Activated CD4-positive, alpha-beta T cell treated with anti-CD3 and anti-CD28 coated beads, Interleukin-2, amount 50 U/mL, for 24 hours (primary cell): ENCODE measurements around the gene WNT7B.

Experiments used
- DNase-seq, 2 donors: peaks; one replicate each; pipeline ENCODE4 v3.0.0-alpha.2; 2020; ENCODE audit warnings: low read depth in 1 of 2, low spot score in 1 of 2

Gene WNT7B

DNA sequence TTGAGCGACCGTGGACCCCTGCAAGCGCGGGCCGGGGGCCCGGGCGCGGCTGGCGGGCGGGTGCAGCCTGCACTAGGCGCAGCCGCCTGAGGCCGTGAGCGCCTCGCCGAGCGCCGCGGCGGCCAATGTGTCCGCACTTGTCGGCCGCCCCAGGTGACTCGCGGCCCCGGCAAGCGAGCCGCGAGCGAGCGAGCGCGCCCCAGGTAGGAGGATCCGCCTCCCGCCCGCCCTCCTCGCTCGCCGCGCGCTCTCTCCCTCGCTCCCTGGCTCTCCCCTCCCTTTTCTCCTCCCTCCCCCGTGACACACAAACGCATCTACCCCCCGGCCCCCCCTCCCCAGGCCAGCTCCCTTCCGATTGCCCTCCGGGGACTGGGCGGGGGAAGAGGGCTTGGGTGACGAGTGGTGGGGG lies at the start of gene WNT7B:
TSS of gene WNT7B (minus strand) at position 160 of the 409 bp plus-strand sequence. CDS start 408 bp downstream, outside the sequence.
- no peak for DNase-seq

DNA sequence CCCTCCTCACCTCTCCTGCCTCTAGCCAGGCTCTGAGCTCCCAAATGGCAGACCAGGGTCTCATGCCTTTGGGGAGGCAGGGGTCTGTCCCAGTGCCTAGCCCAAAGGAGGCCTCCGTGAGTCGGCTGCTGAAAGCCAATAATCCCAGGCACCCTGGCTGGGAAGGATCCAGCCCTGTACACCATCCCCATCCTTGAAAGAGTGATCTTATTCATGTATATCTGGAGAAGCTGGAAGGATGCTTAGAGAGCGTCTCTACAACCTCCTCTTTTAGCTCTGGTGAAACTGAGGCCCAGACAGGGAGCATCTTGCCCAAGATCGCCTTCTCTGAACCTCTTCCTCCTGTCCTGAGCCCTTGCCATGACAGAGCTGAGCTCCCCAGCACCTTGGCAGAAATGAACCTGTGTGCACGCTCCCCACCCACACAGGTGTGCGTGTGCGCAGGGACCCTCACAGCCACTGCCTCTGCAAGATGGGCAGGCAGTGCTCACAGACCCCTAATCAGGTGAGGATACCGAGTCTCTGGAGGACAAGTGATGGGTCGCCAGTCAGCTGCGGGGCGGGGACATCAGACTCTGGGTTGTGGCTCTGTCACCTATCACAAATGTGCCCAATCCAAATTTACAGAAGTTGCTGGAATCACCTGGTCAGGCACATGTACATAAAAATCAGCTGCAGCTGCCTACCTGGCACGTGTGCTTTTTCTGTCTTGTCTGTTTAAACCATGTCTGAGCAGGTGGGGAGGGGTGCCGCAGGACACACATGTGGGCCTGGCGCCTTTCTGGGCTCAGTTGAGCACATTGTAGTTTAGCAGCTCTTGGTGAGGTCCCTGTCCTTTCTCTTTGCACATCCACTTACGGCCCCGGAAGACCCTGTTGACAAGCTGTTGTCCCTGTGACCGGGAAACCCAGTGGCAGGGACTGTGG lies 49.3 kb upstream of the WNT7B start:
- DNase-seq, result no peak

DNA sequence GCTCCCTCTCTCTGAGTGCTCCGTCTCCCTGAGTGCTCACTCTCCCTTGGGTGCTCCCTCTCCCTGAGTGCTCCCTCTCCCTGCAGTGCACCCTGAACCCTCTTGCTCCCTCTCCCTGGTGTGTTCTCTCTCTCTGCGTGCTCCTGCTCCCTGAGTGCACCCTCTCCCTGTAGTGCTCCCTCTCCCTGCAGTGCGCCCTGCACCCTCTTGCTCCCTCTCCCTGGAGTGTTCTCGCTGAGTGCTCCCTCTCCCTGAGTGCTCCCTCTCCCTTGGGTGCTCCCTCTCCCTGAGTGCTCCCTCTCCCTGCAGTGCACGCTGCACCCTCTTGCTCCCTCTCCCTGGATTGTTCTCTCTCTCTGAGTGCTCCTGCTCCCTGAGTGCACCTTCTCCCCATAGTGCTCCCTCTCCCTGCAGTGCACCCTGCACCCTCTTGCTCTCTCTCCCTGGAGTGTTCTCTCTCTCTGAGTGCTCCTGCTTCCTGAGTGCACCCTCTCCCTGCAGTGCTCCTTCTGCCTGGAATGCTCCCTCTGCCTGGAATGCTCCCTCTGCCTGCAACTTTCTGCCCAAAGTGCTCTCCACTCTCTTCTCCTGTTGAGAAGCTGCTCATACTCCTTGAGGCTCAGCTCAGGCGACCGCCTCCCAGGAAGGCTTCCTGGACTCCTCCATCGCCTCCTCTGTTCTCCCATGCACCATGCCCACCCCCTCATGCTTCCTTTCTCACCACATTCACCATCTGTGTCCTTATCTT lies 48.4 kb upstream of the WNT7B start:
- no peak for DNase-seq

DNA sequence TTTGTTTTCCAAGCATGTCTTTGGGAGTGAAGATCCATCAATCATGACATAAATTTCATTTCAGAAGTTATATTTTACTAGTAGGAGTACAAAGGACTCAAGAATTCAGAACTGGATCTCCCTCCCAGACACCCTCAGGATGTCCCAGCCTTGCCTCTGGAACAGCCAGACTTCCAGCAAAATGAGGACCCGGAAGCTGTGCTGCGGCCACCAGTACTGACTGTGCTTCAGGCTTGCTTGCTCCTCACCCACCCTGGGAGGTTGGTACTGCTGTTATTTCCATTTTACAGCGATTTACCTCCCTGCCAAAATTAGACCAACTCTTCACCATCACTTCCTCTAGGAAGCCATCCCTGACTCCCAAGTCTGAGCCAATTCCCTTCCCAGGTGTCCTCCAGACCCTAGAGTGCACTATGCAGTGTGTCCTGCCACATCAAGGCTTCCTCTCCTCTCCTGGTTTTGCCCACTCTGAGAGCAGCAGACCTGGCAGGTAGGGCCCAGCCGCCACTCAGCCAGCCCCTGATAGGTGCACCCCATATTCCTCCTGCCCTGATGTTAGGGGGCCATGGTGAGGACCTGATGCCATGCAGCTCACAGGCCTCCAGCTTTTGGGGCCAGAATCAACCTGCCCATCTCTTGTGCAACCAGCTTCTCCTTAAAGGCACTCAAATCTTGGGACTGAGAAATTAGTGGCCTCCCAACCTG lies 47.3 kb upstream of the WNT7B start:
- DNase-seq, result no peak

DNA sequence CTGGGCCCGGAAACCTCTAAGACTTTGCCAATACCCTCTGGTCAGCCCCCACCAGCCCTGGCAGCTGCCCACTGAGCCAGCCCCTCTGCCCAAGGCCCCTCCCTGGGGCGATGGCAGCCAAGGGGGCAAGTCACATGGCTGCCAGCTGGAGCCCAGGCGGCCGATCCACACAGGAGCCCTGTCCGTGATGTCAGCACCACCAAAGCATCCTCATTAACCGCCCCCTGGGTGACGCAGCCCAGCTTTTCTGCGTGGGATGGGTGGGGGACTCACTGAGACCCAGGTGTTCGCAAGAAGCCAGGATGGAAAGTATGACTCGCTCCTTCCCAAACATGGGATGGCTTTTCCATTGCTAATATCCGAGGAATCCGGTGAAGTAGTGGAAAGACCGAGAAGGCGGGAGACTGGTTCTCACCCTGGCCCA lies 46.6 kb upstream of the WNT7B start:
- no peak for DNase-seq

DNA sequence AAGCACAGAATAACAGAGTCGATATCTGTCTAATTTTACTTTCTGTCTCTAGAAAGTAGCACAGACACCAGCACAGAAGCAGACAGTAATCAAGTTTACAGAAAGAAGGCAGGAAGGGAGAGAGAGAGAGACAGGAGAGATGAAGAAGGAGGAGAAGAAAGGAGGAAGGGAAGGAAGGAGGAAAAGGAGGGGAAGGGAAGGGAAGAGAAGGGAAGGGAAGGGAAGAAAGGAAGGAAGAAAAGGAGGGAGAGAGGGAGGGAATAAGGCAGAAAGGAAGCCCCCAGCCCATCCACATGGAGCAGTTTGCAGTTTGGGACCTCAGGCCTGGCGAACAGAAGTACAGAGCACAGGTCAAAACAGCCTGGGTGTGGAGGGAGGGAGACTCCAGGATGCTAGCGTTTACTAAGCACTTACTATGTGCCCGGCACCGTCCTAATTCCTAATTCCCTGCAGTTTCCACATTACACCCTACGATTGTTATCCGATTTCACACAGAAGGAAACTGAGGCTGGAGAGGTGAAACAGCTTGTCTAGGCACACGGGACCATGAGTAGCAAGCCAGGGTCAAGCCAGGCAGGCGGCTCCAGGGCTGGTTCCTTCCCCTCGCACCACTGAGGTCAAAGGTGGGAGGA lies 46.0 kb upstream of the WNT7B start:
- no peak for DNase-seq

DNA sequence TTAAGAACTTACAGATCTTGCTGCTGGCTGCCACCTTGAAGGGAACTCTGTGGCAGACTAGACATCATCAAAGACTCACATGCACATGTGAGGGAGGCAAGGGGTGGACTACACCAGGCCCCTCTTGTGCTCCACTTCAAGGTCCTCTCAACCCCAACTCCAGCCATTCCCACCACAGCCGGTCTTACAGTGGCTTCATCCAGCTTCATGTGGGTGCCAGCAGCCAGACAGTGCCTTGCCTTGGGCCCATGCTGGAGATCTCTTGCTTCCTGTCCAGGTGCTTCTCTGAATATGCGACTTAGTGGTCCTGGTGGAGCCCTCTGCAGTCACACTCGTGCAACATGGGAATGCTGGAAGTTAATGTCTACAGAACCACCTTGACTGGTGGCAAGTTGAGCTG lies 44.6 kb upstream of the WNT7B start:
- DNase-seq, result no peak

DNA sequence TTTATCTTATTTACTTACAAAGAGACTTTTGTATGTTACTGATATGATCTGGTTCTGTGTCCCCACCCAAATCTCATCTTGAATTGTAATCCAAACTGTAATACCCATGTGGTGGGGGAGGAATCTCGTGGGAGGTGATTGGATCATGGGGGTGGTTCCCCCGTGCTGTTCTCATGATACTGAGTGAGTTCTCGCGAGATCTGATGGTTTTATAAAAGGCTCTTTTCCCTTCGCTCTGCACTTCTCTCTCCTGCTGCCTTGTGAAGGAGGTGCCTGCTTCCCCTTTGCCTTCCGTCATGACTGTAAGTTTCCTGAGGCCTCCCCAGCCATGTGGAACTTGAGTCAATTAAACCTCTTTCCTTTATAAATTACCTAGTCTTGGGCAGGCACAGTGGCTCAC lies 42.4 kb upstream of the WNT7B start:
- DNase-seq, result no peak

DNA sequence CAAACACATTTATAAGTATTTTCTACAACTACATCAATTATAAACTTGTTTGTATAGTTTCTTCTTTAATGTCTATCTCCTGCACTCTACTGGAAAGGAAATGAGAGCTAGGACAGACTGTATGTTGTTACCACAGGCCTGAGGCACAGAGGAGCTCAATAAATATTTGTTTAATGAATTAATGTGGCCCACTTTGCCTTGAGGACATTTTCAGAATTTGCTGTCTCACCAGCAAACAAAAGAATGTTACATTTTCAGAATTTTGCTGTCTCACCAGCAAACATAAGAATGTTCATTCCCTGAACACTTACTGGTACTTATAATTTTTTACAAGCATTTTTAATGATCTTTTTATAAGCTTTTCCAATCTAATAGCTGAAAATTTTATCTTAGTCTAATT lies 41.9 kb upstream of the WNT7B start:
- no peak for DNase-seq

DNA sequence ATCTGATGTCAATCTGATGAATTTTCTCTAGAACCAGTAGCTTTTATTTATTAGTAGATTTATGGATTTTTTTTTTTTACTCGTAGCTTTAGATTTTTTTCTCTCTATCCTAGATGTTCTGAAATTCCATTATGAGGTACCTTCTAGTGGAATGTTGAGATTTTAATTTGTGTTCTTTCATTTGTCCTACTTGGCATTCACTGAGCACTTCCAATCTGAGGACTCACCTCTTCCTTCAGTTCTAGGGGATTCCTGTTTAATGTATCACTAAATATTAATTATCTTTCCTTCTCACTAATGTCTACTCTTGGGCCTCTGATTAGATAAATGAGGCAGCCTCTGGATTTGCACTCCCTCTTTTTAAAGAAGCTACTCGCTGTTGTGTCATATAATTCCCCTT lies 40.2 kb upstream of the WNT7B start:
- no peak for DNase-seq

DNA sequence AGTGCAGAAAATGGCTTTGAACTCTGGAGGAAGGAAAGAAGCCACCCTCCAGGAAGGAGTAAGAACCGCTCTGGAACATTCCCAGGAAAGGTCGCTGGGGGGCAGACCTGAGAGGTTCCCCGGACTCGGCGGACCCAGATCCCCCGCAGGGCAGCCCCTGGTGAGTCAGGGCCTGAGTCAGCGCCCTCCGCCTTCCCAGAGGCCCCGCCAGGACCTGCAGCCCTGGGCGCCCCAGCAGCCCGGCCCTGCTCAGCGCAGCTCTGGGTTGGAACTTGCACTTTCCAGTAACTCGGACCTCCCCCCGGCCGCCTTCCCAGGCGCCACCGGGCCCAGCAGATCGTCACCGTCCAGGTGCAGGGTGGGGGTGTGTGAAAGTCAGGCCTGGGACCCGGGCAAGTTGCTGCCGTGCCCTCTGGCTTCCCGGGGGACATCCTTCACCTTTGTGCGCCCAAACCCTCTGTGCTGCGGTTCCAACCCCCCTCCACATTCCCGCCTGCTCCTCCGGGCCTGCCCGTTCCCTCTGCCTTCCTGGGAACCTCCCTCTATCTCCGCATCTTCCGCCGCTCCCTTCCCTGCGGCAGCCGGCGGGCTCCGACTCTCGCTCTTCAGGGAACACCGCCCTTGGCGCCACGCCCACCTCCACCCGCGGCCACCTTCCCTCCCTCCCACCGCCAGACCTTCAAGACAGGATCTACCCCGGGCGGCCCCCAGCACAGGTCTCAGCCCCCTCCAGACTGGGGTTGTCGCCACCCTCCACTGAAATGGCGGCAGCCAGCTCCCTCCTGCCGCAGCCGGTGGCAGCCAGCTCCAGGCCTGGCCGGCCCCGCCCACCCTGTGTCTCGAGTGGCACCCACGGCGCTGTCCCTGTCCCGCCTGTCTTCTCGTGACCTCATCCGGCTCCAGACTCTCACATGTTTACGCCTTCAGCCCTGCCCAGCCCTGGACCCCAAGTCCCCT lies 36.8 kb upstream of the WNT7B start:
- peak; percentile 82 to 90 for DNase-seq

DNA sequence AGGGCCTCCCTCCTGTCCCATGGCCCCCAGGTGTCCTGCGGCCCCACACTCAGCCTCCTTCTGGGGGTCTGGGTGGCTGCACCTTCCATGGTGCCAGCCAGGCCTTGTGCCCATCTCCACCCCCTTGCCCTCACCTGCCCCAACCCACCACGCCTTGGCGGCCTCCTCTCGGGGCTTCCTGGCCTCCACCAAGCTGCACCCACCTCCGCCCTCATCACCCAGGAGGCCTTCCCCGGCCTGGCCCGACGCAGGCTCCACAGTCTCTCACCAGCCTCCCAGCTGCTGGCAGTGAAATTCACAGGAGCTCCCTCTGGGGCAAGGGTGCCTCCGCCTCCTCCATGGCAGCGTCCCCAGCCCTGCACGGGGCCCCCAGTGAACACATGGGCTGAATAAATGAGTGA lies 35.9 kb upstream of the WNT7B start:
- no peak for DNase-seq

DNA sequence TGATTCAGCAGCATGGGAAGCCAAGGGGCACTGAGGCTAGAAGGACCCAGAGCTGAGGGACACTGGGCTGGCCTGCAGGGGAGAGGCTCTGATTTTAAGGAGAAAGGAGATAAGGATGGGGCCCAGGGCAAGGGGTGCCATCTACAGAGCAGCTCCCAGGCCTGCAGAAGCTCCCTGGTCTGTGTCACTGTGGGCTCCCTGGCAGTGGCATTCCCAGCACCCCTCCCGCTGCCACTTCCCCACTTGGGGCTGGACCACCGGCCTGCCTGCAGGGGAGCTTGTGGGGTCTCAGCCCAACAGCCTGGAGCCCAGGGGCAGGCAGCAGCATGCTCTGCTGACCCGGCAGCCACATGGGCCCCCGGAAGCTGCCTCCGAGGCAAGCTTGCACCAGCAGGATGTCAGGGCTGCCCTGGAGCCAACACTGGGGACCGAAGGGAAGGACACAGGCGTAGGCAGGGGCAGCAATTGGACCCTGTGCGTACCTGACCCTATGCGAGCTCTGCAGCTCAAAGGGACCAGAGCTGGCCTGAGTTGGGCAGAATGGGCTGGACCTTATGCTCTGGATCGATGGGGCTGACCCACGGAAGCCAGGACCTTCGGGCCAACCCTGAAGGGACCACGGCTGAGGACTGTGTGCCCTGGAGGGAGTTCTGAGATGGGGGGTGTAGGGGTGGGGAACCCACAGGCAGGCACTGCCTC lies 35.4 kb upstream of the WNT7B start:
- no peak for DNase-seq

DNA sequence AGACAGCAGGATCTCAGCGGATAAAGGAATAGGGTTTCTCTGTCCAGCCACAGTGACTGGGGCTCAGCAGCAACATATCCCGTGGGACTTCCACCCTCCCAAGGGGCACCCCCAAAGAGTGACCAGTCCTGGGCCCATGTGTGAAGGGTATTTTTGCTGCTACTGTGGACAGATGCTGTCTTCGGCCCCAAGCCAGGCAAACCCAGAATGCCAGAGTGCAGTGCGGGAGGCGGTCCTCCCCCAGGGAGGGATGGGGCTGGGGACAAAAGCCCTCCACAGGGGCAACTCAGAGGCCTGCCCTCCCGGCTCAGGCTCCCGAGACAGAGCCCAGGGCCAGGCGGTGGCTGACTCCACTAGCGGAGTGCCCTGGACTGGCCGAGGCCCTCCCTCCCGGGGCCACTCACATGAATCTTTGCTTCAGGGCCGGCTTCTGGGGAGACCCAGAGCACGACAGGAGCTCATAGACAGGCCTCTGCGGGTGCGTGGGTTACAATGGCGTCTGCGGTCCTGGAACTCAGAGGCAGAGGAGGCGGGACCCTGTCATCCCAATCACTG lies 34.7 kb upstream of the WNT7B start:
- DNase-seq, result no peak

DNA sequence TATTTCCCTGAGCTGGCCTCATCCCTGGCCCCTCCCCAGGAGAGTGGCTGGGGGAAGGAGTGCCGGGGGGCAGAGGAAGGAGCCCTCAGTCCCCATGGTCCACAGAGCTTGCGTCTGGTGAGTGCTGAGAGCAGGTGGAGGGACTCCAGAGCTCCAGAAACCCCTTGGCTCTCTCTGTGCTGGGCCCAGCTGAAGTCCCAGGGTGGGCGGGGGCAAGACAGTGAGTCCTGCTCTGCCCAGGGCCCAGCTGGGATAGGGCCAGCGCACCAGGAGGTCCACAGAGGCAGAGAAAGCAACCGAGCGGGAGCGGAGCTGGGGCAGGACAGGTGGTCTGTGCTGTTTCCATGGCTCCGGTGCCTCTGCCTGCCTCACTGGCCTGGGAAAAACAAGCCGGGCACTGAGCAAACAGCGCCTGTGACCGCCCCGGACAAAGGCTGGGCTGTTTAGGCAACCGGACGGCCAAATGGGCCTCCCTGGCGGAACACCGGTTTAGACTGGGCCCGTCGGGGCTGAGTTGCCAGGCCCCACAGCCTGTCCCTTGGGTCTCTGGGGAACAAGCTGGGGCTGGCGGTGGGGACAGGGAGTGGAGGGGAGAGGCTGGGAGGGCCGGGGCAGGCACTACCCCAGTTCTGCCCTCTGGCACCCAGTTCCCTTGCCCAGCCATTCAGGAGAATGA lies 34.1 kb upstream of the WNT7B start:
- no peak for DNase-seq

DNA sequence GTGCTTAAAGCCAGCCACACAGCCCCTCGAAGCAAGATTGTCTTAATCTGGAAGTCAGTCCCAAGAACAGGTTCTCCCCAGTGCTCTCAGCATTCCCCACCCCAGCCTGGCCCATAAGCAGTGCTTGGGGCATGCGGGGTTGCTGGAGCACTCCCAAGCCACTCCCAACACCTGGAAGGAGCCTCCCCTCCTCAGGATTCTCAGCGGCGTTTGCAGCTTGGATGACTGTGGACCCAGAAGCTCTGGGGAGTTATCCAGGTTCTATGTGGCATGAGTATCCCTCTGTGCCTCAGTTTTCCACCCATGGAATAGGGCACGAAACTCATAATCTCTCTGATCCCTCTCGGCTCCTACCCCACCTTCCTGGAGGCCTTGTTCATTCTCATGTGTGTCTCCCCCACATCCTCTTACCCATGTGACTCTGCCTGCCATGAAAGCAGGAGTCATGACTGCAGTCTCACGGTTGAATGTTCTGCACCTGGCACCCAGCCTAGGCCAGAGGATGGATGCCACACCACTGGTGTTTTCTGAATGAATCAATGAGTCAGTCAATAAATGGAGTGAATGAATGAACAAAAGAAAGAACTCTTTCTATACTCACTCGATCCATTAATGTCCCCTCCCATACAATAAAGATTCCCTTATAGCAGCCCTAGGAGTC lies 33.4 kb upstream of the WNT7B start:
- DNase-seq, result no peak

DNA sequence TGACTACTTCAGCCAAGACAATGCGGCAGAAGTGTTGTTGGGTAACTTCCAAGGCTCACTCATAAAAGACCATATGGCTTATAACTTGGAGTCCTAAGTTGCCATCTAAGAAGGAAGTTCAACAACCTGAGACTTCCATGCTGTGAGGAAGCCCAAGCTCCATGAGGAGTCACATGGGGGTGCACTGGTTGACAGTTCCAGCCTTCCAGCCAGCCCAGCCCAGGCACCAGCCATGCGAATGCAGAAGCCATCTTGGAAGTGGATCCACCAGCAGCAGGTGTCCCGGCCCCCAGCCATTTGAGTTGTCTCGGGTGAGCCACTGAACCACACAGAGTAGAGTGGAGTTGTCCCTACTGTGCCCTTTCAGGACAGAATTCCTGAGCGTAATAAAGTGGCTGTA lies 32.8 kb upstream of the WNT7B start:
- DNase-seq, result no peak
